GM23248 (cell line): Measurements from ENCODE around the gene HLA-DRA.

Experiments
- EZH2 ChIP-seq: fragments of 200-600 bp; sonication (generic); IDR thresholded peaks from 2 replicates; pipeline ENCODE4 v1.6.1; 2018; ENCODE audit warnings: antibody characterized with exemption, mild to moderate bottlenecking; ENCODE audit not compliant: insufficient read depth, poor library complexity, severe bottlenecking
- EZH2phosphoT487 ChIP-seq: fragments of 200-600 bp; sonication (generic); IDR thresholded peaks from 2 replicates; pipeline ENCODE4 v1.6.1; 2018; ENCODE audit warnings: antibody characterized with exemption, moderate library complexity, mild to moderate bottlenecking, low read depth; ENCODE audit not compliant: insufficient read depth

DNA sequence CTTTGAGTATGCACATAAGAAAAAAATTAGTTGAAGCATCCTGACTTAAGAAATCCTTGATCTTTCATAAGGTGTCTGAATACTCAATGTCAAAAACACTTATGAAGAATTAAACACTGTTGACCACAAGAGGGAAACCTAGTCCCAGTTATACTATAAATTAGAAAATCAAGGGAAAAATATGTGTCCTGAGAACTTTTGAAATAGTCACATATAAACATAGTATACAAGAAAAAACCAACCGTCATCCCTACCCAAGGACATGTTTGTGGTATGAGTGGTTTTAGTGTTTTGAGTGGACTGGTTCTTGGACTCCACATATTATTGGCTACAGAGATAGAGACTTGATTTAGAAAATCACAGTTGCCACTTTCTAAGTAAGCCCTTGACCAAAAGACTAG is 7.6 kb upstream of the HLA-DRA start:
- TF ChIP-seq EZH2 (no peak), EZH2phosphoT487 (no peak)
